GM19099 (cell line): Measurements from ENCODE around the gene CCL14.

Experiments used
- POLR2A ChIP-seq: IDR thresholded peaks from 3 replicates; pipeline ENCODE4 v1.6.1; 2011; ENCODE audit warnings: low read depth; ENCODE audit not compliant: insufficient read length; ENCODE audit errors: extremely low read depth

Gene CCL14

GRCh38 chr17:36001110-36001771, 14.7 kb upstream of the CCL14 start, which contains the start of gene CCL15:
TSS of gene CCL15 (minus strand) at chr17:36001553. CDS start at chr17:36001492, 61 bp downstream.
- TF ChIP-seq POLR2A, result no peak

- TF ChIP-seq POLR2A, result no peak
Observed at GRCh38 chr17:36000732-36001109, 14.2 kb upstream of the CCL14 start.

- no peak for TF ChIP-seq POLR2A
Observed at GRCh38 chr17:35998756-35999155, 12.2 kb upstream of the CCL14 start.

GRCh38 chr17:35998018-35998545, 11.6 kb upstream of the CCL14 start:
- TF ChIP-seq POLR2A, result no peak

GRCh38 chr17:35991075-35991474, 4.5 kb upstream of the CCL14 start:
- no peak for TF ChIP-seq POLR2A

GRCh38 chr17:35988164-35988563, 1.6 kb upstream of the CCL14 start:
- TF ChIP-seq POLR2A, result no peak

- no peak for TF ChIP-seq POLR2A
Observed at GRCh38 chr17:35984140-35984539, 2.4 kb downstream of the CCL14 start.

GRCh38 chr17:35982409-35983191, 3.9 kb downstream of the CCL14 start:
- no peak for TF ChIP-seq POLR2A

- TF ChIP-seq POLR2A, result no peak
Observed at GRCh38 chr17:35981908-35982330, 4.6 kb downstream of the CCL14 start.

- no peak for TF ChIP-seq POLR2A
Observed at GRCh38 chr17:35981246-35981645, 5.3 kb downstream of the CCL14 start, which contains the start of gene CCL16. TSS of gene CCL16 (minus strand) at chr17:35981497. CDS start at chr17:35981420, 77 bp downstream.

- TF ChIP-seq POLR2A, result no peak
Observed at GRCh38 chr17:35978346-35978745, 8.2 kb downstream of the CCL14 start.

GRCh38 chr17:35977509-35977908, 9.0 kb downstream of the CCL14 start:
- no peak for TF ChIP-seq POLR2A

GRCh38 chr17:35973333-35974260, 12.9 kb downstream of the CCL14 start:
- no peak for TF ChIP-seq POLR2A

- TF ChIP-seq POLR2A, result no peak
Observed at GRCh38 chr17:35972945-35973332, 13.6 kb downstream of the CCL14 start.

GRCh38 chr17:35972535-35972934, 14.0 kb downstream of the CCL14 start:
- no peak for TF ChIP-seq POLR2A

GRCh38 chr17:35972066-35972465, 14.5 kb downstream of the CCL14 start:
- no peak for TF ChIP-seq POLR2A
